Measurements from ENCODE around the gene RIPPLY2.

GRCh38 chr6:83844170-83844569 is 9.0 kb upstream of the RIPPLY2 start:
- TF ChIP-seq POLR2AphosphoS5 (IDR thresholded peaks at IDR 0.05) (no peak), POLR2A (IDR thresholded peaks at IDR 0.05) (no peak), EP300 (IDR thresholded peaks at IDR 0.05) (no peak)
